ENCODE data around the gene LTBP1. TPM values are rescaled to one million over a fixed set of nuclear protein-coding genes. Genes with fewer than 3 reads are reported as not detected.

LTBP1 gene
- total and polyA plus RNA-seq, 2 experiments from 2014 or later = 15.7 to 49.8 TPM

DNA sequence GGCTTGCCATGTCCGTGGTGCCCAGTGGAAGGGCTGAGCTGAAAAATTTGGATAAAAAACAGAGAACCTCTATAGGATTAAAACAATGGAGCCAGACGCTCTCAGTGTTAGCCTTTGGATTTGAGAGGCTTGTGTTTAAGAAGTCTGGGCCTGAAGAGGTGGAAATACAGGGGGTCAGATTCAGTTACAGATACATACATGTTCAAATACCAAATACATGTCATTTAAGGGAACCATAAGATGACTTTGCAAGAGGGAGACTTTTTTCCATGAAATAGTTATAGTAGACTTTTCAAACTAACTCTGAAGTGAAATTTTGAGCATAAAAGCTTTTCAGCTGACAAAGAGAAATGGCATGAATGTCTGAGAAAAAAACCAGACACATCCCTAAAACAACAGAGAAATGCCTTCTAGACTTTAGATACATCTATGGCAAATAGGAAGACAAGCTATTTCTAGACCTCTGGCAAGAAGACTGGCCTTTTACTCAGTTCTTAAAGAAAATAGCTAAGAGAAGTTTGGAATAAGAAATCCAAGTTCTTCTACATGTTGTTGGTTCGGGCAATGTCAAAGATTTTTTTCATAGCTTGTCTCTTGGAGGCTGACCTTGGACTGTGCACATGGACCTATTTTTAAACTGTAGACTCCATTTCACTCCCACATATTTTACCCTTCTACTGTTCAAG is 112.9 kb downstream of the LTBP1 start:
- H4K20me1 ChIP-seq (replicated peaks; ENCODE audit: insufficient read depth) = no peaks in the 10 kb centered on the region; the same call in 1 of the 2 replicates
- H3K4me2 ChIP-seq = no peak overlapping the region
- H3K4me1 Mint-ChIP-seq = peaks cover 16% of the 10 kb centered on the region
- no peak for DNase-seq (ENCODE audit: low spot score)
- ATAC-seq = no peak
- no peaks in the 10 kb centered on the region for H3K79me2 ChIP-seq (replicated peaks; ENCODE audit: insufficient read depth)
- H3K27ac ChIP-seq (ENCODE audit: low read depth) = no peak overlapping the region
- H3K36me3 ChIP-seq (ENCODE audit: insufficient read depth) = no peaks in the 10 kb centered on the region
- H3K27me3 ChIP-seq (ENCODE audit: insufficient read depth) = no peaks in the 10 kb centered on the region
- H3K4me3 ChIP-seq = no peak overlapping the region
- peaks cover 10% of the 10 kb centered on the region; the same call in 2 of the 3 replicates for H3K36me3 Mint-ChIP-seq (ENCODE audit: low read depth)
- no peaks in the 10 kb centered on the region for H3F3A ChIP-seq (replicated peaks; ENCODE audit: low read depth)
- H2AFZ ChIP-seq = no peak overlapping the region
- peaks cover 10% of the 10 kb centered on the region; the same call in 1 of the 2 replicates for H3K4me1 ChIP-seq (ENCODE audit: insufficient read depth)
- no peak overlapping the region for H3K4me3 Mint-ChIP-seq
- no peaks in the 10 kb centered on the region; the same call in 2 of the 3 replicates for H3K9me3 Mint-ChIP-seq
- no peak overlapping the region for H3K27ac Mint-ChIP-seq
- no peaks in the 10 kb centered on the region for H3K27me3 Mint-ChIP-seq (ENCODE audit: insufficient read depth, low read depth, poor library complexity)
- no peaks in the 10 kb centered on the region for H3K9me2 ChIP-seq (ENCODE audit: insufficient read depth)
- TF ChIP-seq JUNB (IDR thresholded peaks at IDR 0.05; ENCODE audit: unreplicated experiment) (no peak), EZH2phosphoT487 (IDR thresholded peaks at IDR 0.05; ENCODE audit: unreplicated experiment) (no peak), ETS1 (IDR thresholded peaks at IDR 0.05) (no peak), ZNF114 (CRISPR knock-in tag; IDR thresholded peaks at IDR 0.05) (no peak), ZNF331 (CRISPR knock-in tag; IDR thresholded peaks at IDR 0.05; ENCODE audit: low read depth) (no peak), CREB1 (CRISPR knock-in tag; IDR thresholded peaks at IDR 0.05; ENCODE audit: low read depth) (no peak), EZH2 (IDR thresholded peaks at IDR 0.05; ENCODE audit: low read depth, unreplicated experiment) (no peak), CTCF (conservative IDR thresholded peaks at IDR 0.05; ENCODE audit: low read depth in 2 of 2) (no peak), ZNF462 (CRISPR knock-in tag; IDR thresholded peaks at IDR 0.05) (no peak), STAT1 (IDR thresholded peaks at IDR 0.05; ENCODE audit: unreplicated experiment) (no peak)
- TF ChIP-seq, protein P1, sequence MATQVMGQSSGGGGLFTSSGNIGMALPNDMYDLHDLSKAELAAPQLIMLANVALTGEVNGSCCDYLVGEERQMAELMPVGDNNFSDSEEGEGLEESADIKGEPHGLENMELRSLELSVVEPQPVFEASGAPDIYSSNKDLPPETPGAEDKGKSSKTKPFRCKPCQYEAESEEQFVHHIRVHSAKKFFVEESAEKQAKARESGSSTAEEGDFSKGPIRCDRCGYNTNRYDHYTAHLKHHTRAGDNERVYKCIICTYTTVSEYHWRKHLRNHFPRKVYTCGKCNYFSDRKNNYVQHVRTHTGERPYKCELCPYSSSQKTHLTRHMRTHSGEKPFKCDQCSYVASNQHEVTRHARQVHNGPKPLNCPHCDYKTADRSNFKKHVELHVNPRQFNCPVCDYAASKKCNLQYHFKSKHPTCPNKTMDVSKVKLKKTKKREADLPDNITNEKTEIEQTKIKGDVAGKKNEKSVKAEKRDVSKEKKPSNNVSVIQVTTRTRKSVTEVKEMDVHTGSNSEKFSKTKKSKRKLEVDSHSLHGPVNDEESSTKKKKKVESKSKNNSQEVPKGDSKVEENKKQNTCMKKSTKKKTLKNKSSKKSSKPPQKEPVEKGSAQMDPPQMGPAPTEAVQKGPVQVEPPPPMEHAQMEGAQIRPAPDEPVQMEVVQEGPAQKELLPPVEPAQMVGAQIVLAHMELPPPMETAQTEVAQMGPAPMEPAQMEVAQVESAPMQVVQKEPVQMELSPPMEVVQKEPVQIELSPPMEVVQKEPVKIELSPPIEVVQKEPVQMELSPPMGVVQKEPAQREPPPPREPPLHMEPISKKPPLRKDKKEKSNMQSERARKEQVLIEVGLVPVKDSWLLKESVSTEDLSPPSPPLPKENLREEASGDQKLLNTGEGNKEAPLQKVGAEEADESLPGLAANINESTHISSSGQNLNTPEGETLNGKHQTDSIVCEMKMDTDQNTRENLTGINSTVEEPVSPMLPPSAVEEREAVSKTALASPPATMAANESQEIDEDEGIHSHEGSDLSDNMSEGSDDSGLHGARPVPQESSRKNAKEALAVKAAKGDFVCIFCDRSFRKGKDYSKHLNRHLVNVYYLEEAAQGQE (IDR thresholded peaks at IDR 0.05; ENCODE audit: unreplicated experiment) = no peak

Measured in GM23338 (cell line).